Measurements from ENCODE around the gene RCAN1. TPM values are rescaled to one million over a fixed set of nuclear protein-coding genes. Genes with fewer than 3 reads are reported as not detected.

RCAN1 gene
- total RNA-seq, 2 experiments from 2014 or later, result 6.8 to 8.9 TPM

- H3K79me2 ChIP-seq (ENCODE audit: insufficient read depth, low read depth, low read length), result no peaks in the 10 kb centered on the region
- BruUV-seq (replicated peaks), result no TSS peak
Measured at GRCh38 chr21:34543017-34543416, 71.9 kb downstream of the RCAN1 start.

GRCh38 chr21:34540206-34540605, 74.7 kb downstream of the RCAN1 start:
- CTCF ChIA-PET (ENCODE audit: unreplicated experiment), result no interaction called here
- Histone ChIP-seq H3K36me3 (ENCODE audit: insufficient read depth, low read length) (no peaks in the 10 kb centered on the region), H3K79me2 (ENCODE audit: insufficient read depth, low read depth, low read length) (no peaks in the 10 kb centered on the region), H3K9me3 (ENCODE audit: low read length) (peaks cover 9% of the 10 kb centered on the region; the same call in 1 of the 2 replicates), H3K4me1 (ENCODE audit: insufficient read depth, low read length, poor library complexity, severe bottlenecking) (peaks cover 8% of the 10 kb centered on the region), H3K9me2 (ENCODE audit: insufficient read depth, low read length) (no peaks in the 10 kb centered on the region), H2AFZ (ENCODE audit: low read length) (no peak overlapping the region), H3K4me2 (ENCODE audit: low read length) (no peak overlapping the region), H3K27ac (ENCODE audit: low read depth, low read length, poor library complexity, severe bottlenecking) (no peak overlapping the region), H4K20me1 (ENCODE audit: insufficient read depth, low read length) (no peaks in the 10 kb centered on the region), H3K4me3 (ENCODE audit: low read depth, low read length, poor library complexity, severe bottlenecking) (no peak overlapping the region)
- no peak for TF ChIP-seq EZH2phosphoT487 (IDR thresholded peaks at IDR 0.05; ENCODE audit: borderline replicate concordance, low read depth, low read length)
- no peak for TF ChIP-seq CTCF (conservative IDR thresholded peaks at IDR 0.05; ENCODE audit: low read length)
- DNase-seq (ENCODE audit: low spot score), result no peak
- POLR2A ChIA-PET, result no interaction called here
- BruUV-seq (replicated peaks), result no TSS peak
- intact Hi-C loops (cut with micrococcal nuclease; ENCODE audit: unreplicated experiment), result no loop called here

More at GRCh38 chr21:34543017-34543416, 71.9 kb downstream of the RCAN1 start:
- intact Hi-C loops (cut with micrococcal nuclease; ENCODE audit: unreplicated experiment), result no loop called here
- CTCF ChIA-PET (ENCODE audit: unreplicated experiment), result no interaction called here
- TF ChIP-seq CTCF (conservative IDR thresholded peaks at IDR 0.05; ENCODE audit: low read length) (no peak), EZH2phosphoT487 (IDR thresholded peaks at IDR 0.05; ENCODE audit: borderline replicate concordance, low read depth, low read length) (no peak)
- no peak for DNase-seq (ENCODE audit: low spot score)
- POLR2A ChIA-PET, result no interaction called here
- Histone ChIP-seq H3K9me2 (ENCODE audit: insufficient read depth, low read length) (no peaks in the 10 kb centered on the region), H3K4me2 (ENCODE audit: low read length) (no peak overlapping the region), H3K4me3 (ENCODE audit: low read depth, low read length, poor library complexity, severe bottlenecking) (no peak overlapping the region), H3K27ac (ENCODE audit: low read depth, low read length, poor library complexity, severe bottlenecking) (no peak overlapping the region), H3K36me3 (ENCODE audit: insufficient read depth, low read length) (no peaks in the 10 kb centered on the region), H3K9me3 (ENCODE audit: low read length) (peaks cover 9% of the 10 kb centered on the region; the same call in 1 of the 2 replicates), H3K4me1 (ENCODE audit: insufficient read depth, low read length, poor library complexity, severe bottlenecking) (peaks cover 22% of the 10 kb centered on the region), H2AFZ (ENCODE audit: low read length) (no peak overlapping the region), H4K20me1 (ENCODE audit: insufficient read depth, low read length) (no peaks in the 10 kb centered on the region)

- no peaks in the 10 kb centered on the region for H3K9me2 ChIP-seq (ENCODE audit: insufficient read depth, low read length)
- no TSS peak for BruUV-seq (replicated peaks)
- H2AFZ ChIP-seq (ENCODE audit: low read length), result no peak overlapping the region
- no peaks in the 10 kb centered on the region for H3K79me2 ChIP-seq (ENCODE audit: insufficient read depth, low read depth, low read length)
- POLR2A ChIA-PET, result no interaction called here
- H4K20me1 ChIP-seq (ENCODE audit: insufficient read depth, low read length), result no peaks in the 10 kb centered on the region
- TF ChIP-seq CTCF (conservative IDR thresholded peaks at IDR 0.05; ENCODE audit: low read length) (no peak), EZH2phosphoT487 (IDR thresholded peaks at IDR 0.05; ENCODE audit: borderline replicate concordance, low read depth, low read length) (no peak)
- no peak for DNase-seq (ENCODE audit: low spot score)
- no peaks in the 10 kb centered on the region for H3K9me3 ChIP-seq (ENCODE audit: low read length)
- CTCF ChIA-PET (ENCODE audit: unreplicated experiment), result no interaction called here
- H3K4me3 ChIP-seq (ENCODE audit: low read depth, low read length, poor library complexity, severe bottlenecking), result no peak overlapping the region
- intact Hi-C loops (cut with micrococcal nuclease; ENCODE audit: unreplicated experiment), result no loop called here
- H3K36me3 ChIP-seq (ENCODE audit: insufficient read depth, low read length), result no peaks in the 10 kb centered on the region
- H3K4me1 ChIP-seq (ENCODE audit: insufficient read depth, low read length, poor library complexity, severe bottlenecking), result no peaks in the 10 kb centered on the region
- no peak overlapping the region for H3K4me2 ChIP-seq (ENCODE audit: low read length)
- no peak overlapping the region for H3K27ac ChIP-seq (ENCODE audit: low read depth, low read length, poor library complexity, severe bottlenecking)
Measured at GRCh38 chr21:34537838-34538237, 77.1 kb downstream of the RCAN1 start.

Measured in OCI-LY7 (cell line).